Large intestine (tissue), 12 donors: Measurements from ENCODE around the gene ENPP5. TPM values are rescaled to one million over a fixed set of nuclear protein-coding genes. Genes with fewer than 3 reads are reported as not detected.

Experiments
- DNase-seq, 2 donors: peaks; one replicate each; pipeline versions ENCODE4 v3.0.0 to v3.0.0-alpha.2; 2013
- H3K27ac ChIP-seq: one replicate; pipeline ENCODE4 v1.5.1; 2013; ENCODE audit warnings: low read length
- H3K27me3 ChIP-seq: 2 replicates; pipeline ENCODE4 v1.6.1; 2013; ENCODE audit warnings: low read length; ENCODE audit not compliant: control insufficient read depth, insufficient read depth
- H3K36me3 ChIP-seq: 2 replicates; pipeline ENCODE4 v1.6.1; 2013; ENCODE audit warnings: low read length; ENCODE audit not compliant: control insufficient read depth, insufficient read depth
- H3K4me1 ChIP-seq: one replicate; pipeline ENCODE4 v1.6.1; 2013; ENCODE audit warnings: low read length; ENCODE audit not compliant: control insufficient read depth, insufficient read depth
- H3K4me3 ChIP-seq: one replicate; pipeline ENCODE4 v1.5.1; 2013; ENCODE audit warnings: low read length
- H3K9me3 ChIP-seq: one replicate; pipeline ENCODE4 v1.6.1; 2013; ENCODE audit warnings: mild to moderate bottlenecking, low read depth, low read length, moderate library complexity; ENCODE audit not compliant: control insufficient read depth
- WGBS: methylation state at CpG from one replicate; pipeline ENCODE4 v1.1.5; 2013; ENCODE audit warnings: low lambda C conversion rate; ENCODE audit not compliant: insufficient coverage; 5-methylcytosine and 5-hydroxymethylcytosine counted together
- long read RNA-seq, 11 donors: transcript quantifications; one replicate each; lab custom pipeline, GENCODE V29; 2026
- polyA plus RNA-seq: library from polyadenylated mRNA; unstranded; fragments of 120-200 nt; gene quantifications from one replicate; pipeline ENCODE4 v1.2.1, GENCODE V29; 2013

ENPP5 gene, protein sequence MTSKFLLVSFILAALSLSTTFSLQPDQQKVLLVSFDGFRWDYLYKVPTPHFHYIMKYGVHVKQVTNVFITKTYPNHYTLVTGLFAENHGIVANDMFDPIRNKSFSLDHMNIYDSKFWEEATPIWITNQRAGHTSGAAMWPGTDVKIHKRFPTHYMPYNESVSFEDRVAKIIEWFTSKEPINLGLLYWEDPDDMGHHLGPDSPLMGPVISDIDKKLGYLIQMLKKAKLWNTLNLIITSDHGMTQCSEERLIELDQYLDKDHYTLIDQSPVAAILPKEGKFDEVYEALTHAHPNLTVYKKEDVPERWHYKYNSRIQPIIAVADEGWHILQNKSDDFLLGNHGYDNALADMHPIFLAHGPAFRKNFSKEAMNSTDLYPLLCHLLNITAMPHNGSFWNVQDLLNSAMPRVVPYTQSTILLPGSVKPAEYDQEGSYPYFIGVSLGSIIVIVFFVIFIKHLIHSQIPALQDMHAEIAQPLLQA
- 4.7 TPM for polyA plus RNA-seq
- long read RNA-seq, donor 1, partial matches to known transcripts = 0 of 4 reads
- long read RNA-seq, donor 1, other reads (novel, unspliced or antisense) = 0 of 4 reads
- long read RNA-seq, donor 2, partial matches to known transcripts = 0 of 2 reads
- long read RNA-seq, donor 2, other reads (novel, unspliced or antisense) = 0 of 2 reads
- long read RNA-seq, donor 3, partial matches to known transcripts = 0 of 2 reads
- long read RNA-seq, donor 3, other reads (novel, unspliced or antisense) = 0 of 2 reads
- long read RNA-seq, donor 4 = 0 reads
- long read RNA-seq, donor 5 = 0 reads
- long read RNA-seq, donor 6, partial matches to known transcripts = 0 of 1 reads
- long read RNA-seq, donor 6, other reads (novel, unspliced or antisense) = 0 of 1 reads
- long read RNA-seq, donor 7, partial matches to known transcripts = 0 of 1 reads
- long read RNA-seq, donor 7, other reads (novel, unspliced or antisense) = 0 of 1 reads
- long read RNA-seq, donor 8, partial matches to known transcripts = 0 of 2 reads
- long read RNA-seq, donor 8, other reads (novel, unspliced or antisense) = 0 of 2 reads
- long read RNA-seq, donor 9 = 0 reads
- long read RNA-seq, donor 10, partial matches to known transcripts = 0 of 3 reads
- long read RNA-seq, donor 10, other reads (novel, unspliced or antisense) = 0 of 3 reads
- long read RNA-seq, donor 11 = 0 reads

DNA sequence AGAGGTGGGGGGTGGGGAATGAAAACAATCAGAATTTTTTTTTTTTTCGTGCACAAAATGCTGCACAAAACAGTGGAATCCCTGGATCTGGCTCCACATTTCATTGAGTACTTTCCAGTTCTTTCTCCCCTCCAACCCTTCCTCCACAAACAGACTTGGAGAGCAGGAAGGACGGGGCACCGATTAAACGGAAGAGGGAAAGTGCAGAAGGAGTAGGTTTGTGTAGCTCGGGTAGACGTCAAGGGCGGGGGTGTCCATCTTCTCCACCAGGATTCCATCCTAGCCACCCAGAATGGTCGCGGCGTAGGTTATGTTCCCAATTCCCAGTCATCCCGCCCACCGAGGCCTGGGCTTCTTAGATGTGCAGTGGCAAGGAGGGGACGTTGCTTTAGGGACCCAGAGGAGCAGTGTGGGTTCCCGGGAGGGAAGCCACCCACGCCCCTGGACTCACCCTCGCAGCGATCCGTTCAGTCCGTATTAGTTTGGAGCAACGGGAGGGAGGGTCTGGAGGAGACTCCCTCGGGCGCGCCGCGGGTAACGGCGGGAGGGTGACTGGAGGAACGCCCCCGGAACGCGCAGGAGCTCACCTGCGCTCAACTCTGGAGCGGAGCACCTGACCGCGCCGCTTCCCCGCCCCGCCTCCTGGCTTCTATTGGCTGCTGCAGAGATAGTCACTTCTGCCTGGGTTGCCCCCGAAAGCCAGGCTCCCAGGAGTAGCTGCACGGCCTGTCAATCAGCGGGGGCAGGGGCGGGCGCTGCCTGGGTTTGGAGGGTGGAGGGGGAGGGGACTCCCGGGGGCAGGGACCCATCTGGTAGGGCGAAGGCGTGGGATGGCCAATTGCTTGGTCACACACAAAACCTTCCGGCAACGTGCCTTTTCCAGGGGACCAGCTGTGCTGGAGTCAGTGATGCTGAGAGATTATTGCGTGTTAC, at the start of gene ENPP5:
Gene ENPP5 (minus strand): TSS at position 624 of the 933 bp plus-strand sequence. CDS start 2,718 bp downstream, outside the sequence.
- H3K4me3 ChIP-seq = peak within 1 kb of the TSS; percentile 86
- no peaks in the 10 kb centered on the region for H3K36me3 ChIP-seq
- no CpG with 5 or more reads among the region's 49 CpGs for WGBS
- H3K27me3 ChIP-seq = no peaks in the 10 kb centered on the region
- peaks cover 3% of the 10 kb centered on the region for H3K4me1 ChIP-seq
- H3K27ac ChIP-seq = peak within 1 kb of the TSS; percentile 45
- DNase-seq = peak; percentile 85 to 92
- no peaks in the 10 kb centered on the region for H3K9me3 ChIP-seq

DNA sequence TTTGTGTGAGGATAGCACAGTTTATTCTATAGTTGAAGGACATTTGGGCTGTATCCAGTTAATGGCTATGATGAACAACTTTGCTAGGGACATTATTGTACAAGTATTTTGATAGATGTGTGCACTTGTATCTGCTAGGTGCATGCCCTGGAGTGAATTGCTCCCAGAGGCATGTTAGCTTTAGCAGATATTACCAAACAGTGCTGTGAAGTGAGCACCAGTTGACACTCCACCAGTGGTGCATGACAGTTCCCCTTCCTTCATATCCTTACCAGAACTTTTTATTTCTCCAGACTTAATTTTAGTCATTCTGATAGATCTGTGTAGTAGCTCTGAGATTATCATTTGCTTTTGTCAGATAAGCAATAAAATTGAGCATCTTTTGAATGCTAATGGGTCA, 48.9 kb upstream of the ENPP5 start:
- Histone ChIP-seq H3K27ac (no peak overlapping the region), H3K4me1 (peaks cover 13% of the 10 kb centered on the region), H3K36me3 (no peaks in the 10 kb centered on the region), H3K27me3 (no peaks in the 10 kb centered on the region), H3K9me3 (no peaks in the 10 kb centered on the region), H3K4me3 (no peak overlapping the region)
- no peak for DNase-seq

- H3K9me3 ChIP-seq = no peaks in the 10 kb centered on the region
- no peaks in the 10 kb centered on the region for H3K36me3 ChIP-seq
- H3K27ac ChIP-seq = no peak overlapping the region
- H3K27me3 ChIP-seq = no peaks in the 10 kb centered on the region
- WGBS = no CpG with 5 or more reads among the region's 2 CpGs
- no peak for DNase-seq
- no peak overlapping the region for H3K4me3 ChIP-seq
- peaks cover 13% of the 10 kb centered on the region for H3K4me1 ChIP-seq
Observed at GRCh38 chr6:46218457-46218856, 47.7 kb upstream of the ENPP5 start.

- Histone ChIP-seq H3K27me3 (no peaks in the 10 kb centered on the region), H3K4me1 (peaks cover 13% of the 10 kb centered on the region), H3K9me3 (no peaks in the 10 kb centered on the region), H3K27ac (no peak overlapping the region), H3K4me3 (no peak overlapping the region), H3K36me3 (no peaks in the 10 kb centered on the region)
- WGBS = no CpG with 5 or more reads among the region's 5 CpGs
- no peak for DNase-seq
Observed at GRCh38 chr6:46217671-46218131, 46.9 kb upstream of the ENPP5 start.

GRCh38 chr6:46216879-46217278, 46.1 kb upstream of the ENPP5 start:
- H3K27me3 ChIP-seq = no peaks in the 10 kb centered on the region
- no peaks in the 10 kb centered on the region for H3K36me3 ChIP-seq
- peaks cover 13% of the 10 kb centered on the region for H3K4me1 ChIP-seq
- DNase-seq = no peak
- H3K4me3 ChIP-seq = no peak overlapping the region
- no CpG with 5 or more reads among the region's 2 CpGs for WGBS
- no peak overlapping the region for H3K27ac ChIP-seq
- H3K9me3 ChIP-seq = no peaks in the 10 kb centered on the region

GRCh38 chr6:46215777-46216176, 45.0 kb upstream of the ENPP5 start:
- DNase-seq = no peak
- no peaks in the 10 kb centered on the region for H3K36me3 ChIP-seq
- no peak overlapping the region for H3K4me3 ChIP-seq
- H3K27me3 ChIP-seq = no peaks in the 10 kb centered on the region
- no peaks in the 10 kb centered on the region for H3K9me3 ChIP-seq
- peaks cover 17% of the 10 kb centered on the region for H3K4me1 ChIP-seq
- no CpG with 5 or more reads among the region's 4 CpGs for WGBS
- no peak overlapping the region for H3K27ac ChIP-seq

GRCh38 chr6:46215213-46215612, 44.4 kb upstream of the ENPP5 start:
- no peaks in the 10 kb centered on the region for H3K9me3 ChIP-seq
- no peak overlapping the region for H3K4me3 ChIP-seq
- H3K4me1 ChIP-seq = peaks cover 17% of the 10 kb centered on the region
- H3K27ac ChIP-seq = no peak overlapping the region
- WGBS = no CpG with 5 or more reads among the region's 6 CpGs
- DNase-seq = no peak
- H3K36me3 ChIP-seq = no peaks in the 10 kb centered on the region
- no peaks in the 10 kb centered on the region for H3K27me3 ChIP-seq

DNA sequence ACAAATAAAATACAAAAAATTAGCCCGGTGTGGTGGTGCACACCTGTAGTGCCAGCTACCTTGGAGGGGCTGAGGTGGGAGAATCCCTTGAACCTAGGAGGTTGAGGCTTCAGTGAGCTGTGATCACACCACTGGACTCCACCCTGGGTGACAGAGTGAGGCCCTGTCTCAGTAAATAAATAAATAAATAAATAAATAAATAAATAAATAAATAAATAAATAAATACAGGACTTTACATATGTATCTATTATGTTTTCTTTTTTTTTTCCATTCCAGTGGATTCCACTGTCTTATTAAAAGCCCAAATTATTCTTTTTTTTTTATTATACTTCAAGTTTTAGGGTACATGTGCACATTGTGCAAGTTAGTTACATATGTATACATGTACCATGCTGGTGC, 41.1 kb upstream of the ENPP5 start:
- no peaks in the 10 kb centered on the region for H3K9me3 ChIP-seq
- DNase-seq = no peak
- no peak overlapping the region for H3K27ac ChIP-seq

GRCh38 chr6:46210294-46210693, 39.5 kb upstream of the ENPP5 start:
- no peak for DNase-seq
- WGBS = 100% methylated on average over 2 of the region's 5 CpGs
- no peak overlapping the region for H3K27ac ChIP-seq
- H3K27me3 ChIP-seq = no peaks in the 10 kb centered on the region
- no peaks in the 10 kb centered on the region for H3K9me3 ChIP-seq
- H3K4me3 ChIP-seq = no peak overlapping the region
- no peaks in the 10 kb centered on the region for H3K36me3 ChIP-seq
- peaks cover 4% of the 10 kb centered on the region for H3K4me1 ChIP-seq

More for the DNA sequence above, 41.1 kb upstream of the ENPP5 start:
- Histone ChIP-seq H3K36me3 (no peaks in the 10 kb centered on the region), H3K27me3 (no peaks in the 10 kb centered on the region), H3K4me1 (peaks cover 4% of the 10 kb centered on the region), H3K4me3 (no peak overlapping the region)
- WGBS = no CpG with 5 or more reads among the region's 1 CpG
